ENCODE data around the gene NUP85.

Gene NUP85

GRCh38 chr17:75182319-75182568, 23.2 kb upstream of the NUP85 start:
- TF ChIP-seq ZNF70 (CRISPR knock-in tag; IDR thresholded peaks at IDR 0.05): 0 out of 2 replicates have a peak, but pooled peaks have one; percentile 33
- TF ChIP-seq CSRNP3 (CRISPR knock-in tag; IDR thresholded peaks at IDR 0.05): no peak
- peak; percentile 31 for ATAC-seq

DNA sequence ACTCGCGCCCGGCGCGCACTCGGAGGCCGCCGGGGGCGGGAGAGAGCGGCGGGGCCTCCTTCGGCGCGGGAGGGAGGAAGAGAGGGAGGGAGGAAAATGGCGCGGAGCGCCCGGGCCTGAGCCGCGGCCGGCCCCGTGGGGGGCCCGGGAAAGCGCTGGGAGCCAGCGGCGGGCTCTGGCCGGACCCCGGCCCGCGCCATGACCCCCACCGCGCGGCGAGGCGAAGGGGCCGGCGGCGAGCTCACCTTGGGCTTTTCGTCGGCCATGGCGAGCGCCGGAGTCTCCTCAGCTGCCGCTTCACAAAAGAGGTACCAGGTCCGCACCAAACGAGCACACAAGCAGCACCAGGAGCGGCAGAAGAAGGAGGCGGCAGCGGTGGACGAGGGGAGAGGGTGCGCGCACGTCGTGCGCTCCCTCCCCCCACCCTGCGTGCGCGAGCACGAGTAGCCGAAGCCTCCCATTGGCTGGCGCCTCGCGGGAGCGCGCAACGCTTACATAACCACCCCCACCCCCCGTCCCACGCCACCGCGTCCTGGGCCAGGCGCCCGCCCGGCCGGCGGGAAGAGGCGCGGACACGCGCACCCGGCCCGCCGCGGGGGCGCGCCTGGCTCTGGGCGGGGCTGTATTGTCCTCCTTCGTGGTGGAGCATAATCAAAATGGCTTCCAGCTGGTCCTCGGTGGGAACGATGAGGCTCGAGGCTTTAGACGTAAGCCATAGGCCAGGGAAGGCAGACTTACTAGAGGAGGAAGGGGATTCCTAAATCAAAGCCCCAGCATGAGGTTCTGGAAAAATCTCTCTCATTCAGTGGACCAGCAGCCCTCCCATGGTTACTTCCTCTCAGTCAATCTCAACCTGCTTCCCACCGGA, 22.7 kb upstream of the NUP85 start, which contains the start of gene SUMO2:
TSS of gene SUMO2 (minus strand) at position 391 of the 868 bp plus-strand sequence. CDS start at position 266, 125 bp downstream.
- no peak for TF ChIP-seq CSRNP3 (CRISPR knock-in tag; IDR thresholded peaks at IDR 0.05)
- peak; percentile 78 for TF ChIP-seq ZNF70 (CRISPR knock-in tag; IDR thresholded peaks at IDR 0.05)
- TF ChIP-seq, protein P1, sequence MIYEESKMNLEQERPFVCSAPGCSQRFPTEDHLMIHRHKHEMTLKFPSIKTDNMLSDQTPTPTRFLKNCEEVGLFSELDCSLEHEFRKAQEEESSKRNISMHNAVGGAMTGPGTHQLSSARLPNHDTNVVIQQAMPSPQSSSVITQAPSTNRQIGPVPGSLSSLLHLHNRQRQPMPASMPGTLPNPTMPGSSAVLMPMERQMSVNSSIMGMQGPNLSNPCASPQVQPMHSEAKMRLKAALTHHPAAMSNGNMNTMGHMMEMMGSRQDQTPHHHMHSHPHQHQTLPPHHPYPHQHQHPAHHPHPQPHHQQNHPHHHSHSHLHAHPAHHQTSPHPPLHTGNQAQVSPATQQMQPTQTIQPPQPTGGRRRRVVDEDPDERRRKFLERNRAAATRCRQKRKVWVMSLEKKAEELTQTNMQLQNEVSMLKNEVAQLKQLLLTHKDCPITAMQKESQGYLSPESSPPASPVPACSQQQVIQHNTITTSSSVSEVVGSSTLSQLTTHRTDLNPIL (CRISPR knock-in tag; IDR thresholded peaks at IDR 0.05; ENCODE audit: low read depth): no peak
- no peak for TF ChIP-seq TOX (CRISPR knock-in tag; IDR thresholded peaks at IDR 0.05; ENCODE audit: borderline replicate concordance)
- TF ChIP-seq ZC3H10 (CRISPR knock-in tag; IDR thresholded peaks at IDR 0.05): peak; percentile 94
- peak; percentile 92 for TF ChIP-seq ZFP3 (CRISPR knock-in tag; IDR thresholded peaks at IDR 0.05)
- TF ChIP-seq CSDC2 (CRISPR knock-in tag; IDR thresholded peaks at IDR 0.05): peak; percentile 99
- TF ChIP-seq ARNTL (CRISPR knock-in tag; IDR thresholded peaks at IDR 0.05; ENCODE audit: borderline replicate concordance, low read depth): peak; percentile 87; the same call in 1 of the 2 replicates
- TF ChIP-seq ZNF565 (CRISPR knock-in tag; conservative IDR thresholded peaks at IDR 0.05; ENCODE audit: low read depth): peak; percentile 52; the same call in 1 of the 2 replicates
- peak; percentile 85; the same call in 1 of the 2 replicates for TF ChIP-seq GLIS3 (CRISPR knock-in tag; IDR thresholded peaks at IDR 0.05)
- peak; percentile 56; the same call in 1 of the 2 replicates for TF ChIP-seq ZFP30 (CRISPR knock-in tag; IDR thresholded peaks at IDR 0.05)
- TF ChIP-seq SNAI2 (CRISPR knock-in tag; IDR thresholded peaks at IDR 0.05): peak; percentile 99
- TF ChIP-seq BACH2 (CRISPR knock-in tag; IDR thresholded peaks at IDR 0.05; ENCODE audit: borderline replicate concordance): peak; percentile 92
- TF ChIP-seq ISL1 (CRISPR knock-in tag; IDR thresholded peaks at IDR 0.05): peak; percentile 52; the same call in 1 of the 2 replicates
- no peak for TF ChIP-seq ESRRG (CRISPR knock-in tag; IDR thresholded peaks at IDR 0.05)
- TF ChIP-seq ZNF8 (CRISPR knock-in tag; IDR thresholded peaks at IDR 0.05): peak; percentile 66; the same call in 1 of the 2 replicates
- no peak for TF ChIP-seq TCF4 (CRISPR knock-in tag; IDR thresholded peaks at IDR 0.05; ENCODE audit: borderline replicate concordance)
- peak; percentile 89; the same call in 1 of the 2 replicates for TF ChIP-seq PPARA (CRISPR knock-in tag; IDR thresholded peaks at IDR 0.05; ENCODE audit: borderline replicate concordance)
- TF ChIP-seq, protein P2, sequence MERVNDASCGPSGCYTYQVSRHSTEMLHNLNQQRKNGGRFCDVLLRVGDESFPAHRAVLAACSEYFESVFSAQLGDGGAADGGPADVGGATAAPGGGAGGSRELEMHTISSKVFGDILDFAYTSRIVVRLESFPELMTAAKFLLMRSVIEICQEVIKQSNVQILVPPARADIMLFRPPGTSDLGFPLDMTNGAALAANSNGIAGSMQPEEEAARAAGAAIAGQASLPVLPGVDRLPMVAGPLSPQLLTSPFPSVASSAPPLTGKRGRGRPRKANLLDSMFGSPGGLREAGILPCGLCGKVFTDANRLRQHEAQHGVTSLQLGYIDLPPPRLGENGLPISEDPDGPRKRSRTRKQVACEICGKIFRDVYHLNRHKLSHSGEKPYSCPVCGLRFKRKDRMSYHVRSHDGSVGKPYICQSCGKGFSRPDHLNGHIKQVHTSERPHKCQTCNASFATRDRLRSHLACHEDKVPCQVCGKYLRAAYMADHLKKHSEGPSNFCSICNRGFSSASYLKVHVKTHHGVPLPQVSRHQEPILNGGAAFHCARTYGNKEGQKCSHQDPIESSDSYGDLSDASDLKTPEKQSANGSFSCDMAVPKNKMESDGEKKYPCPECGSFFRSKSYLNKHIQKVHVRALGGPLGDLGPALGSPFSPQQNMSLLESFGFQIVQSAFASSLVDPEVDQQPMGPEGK (CRISPR knock-in tag; IDR thresholded peaks at IDR 0.05; ENCODE audit: borderline replicate concordance): no peak; the same call in 1 of the 2 replicates
- no peak for TF ChIP-seq POU6F1 (CRISPR knock-in tag; IDR thresholded peaks at IDR 0.05; ENCODE audit: borderline replicate concordance, low read depth)
- TF ChIP-seq, protein P3, sequence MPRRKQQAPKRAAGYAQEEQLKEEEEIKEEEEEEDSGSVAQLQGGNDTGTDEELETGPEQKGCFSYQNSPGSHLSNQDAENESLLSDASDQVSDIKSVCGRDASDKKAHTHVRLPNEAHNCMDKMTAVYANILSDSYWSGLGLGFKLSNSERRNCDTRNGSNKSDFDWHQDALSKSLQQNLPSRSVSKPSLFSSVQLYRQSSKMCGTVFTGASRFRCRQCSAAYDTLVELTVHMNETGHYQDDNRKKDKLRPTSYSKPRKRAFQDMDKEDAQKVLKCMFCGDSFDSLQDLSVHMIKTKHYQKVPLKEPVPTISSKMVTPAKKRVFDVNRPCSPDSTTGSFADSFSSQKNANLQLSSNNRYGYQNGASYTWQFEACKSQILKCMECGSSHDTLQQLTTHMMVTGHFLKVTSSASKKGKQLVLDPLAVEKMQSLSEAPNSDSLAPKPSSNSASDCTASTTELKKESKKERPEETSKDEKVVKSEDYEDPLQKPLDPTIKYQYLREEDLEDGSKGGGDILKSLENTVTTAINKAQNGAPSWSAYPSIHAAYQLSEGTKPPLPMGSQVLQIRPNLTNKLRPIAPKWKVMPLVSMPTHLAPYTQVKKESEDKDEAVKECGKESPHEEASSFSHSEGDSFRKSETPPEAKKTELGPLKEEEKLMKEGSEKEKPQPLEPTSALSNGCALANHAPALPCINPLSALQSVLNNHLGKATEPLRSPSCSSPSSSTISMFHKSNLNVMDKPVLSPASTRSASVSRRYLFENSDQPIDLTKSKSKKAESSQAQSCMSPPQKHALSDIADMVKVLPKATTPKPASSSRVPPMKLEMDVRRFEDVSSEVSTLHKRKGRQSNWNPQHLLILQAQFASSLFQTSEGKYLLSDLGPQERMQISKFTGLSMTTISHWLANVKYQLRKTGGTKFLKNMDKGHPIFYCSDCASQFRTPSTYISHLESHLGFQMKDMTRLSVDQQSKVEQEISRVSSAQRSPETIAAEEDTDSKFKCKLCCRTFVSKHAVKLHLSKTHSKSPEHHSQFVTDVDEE (CRISPR knock-in tag; IDR thresholded peaks at IDR 0.05): peak; percentile 100
- TF ChIP-seq RARB (CRISPR knock-in tag; IDR thresholded peaks at IDR 0.05): no peak
- TF ChIP-seq OSR1 (CRISPR knock-in tag; IDR thresholded peaks at IDR 0.05): peak; percentile 96
- ATAC-seq: peak; percentile 83
